SKM-1 treated with dmso at 0.1 percent for 144 hours (cell line): ENCODE data around the gene B4GALNT1.

Experiments
- DNase-seq: peaks from one replicate; lab custom pipeline; 2025; ENCODE audit not compliant: unreplicated experiment; lab: John Stamatoyannopoulos, UW

B4GALNT1 gene

DNA sequence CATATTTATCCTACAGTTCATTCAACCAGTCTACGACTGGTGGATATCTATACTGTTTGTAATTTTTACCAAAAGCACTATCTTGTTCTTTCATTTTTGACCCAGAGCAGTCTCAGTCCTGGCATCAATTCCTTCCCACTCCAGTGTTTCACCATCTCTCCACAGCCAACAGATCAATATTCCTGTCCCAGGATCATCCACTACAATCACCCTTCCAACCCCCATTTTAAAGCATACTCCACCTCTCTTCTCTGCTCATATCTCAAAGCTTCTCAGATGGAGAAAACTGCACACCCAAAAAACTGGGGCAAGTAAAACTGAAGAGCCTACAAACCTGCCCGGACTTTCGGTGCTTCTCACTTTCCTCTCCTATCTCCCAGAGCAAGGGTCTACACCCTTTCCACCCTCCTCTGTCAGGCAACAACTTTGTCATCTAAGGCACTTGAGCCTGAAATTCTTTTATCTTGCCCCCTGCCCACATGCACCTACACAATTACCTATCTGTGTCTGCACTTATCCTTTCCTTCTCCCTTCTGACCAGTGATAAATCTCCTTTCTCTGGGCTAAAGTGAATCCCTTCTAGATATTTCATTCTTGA is 46.1 kb downstream of the B4GALNT1 start:
- DNase-seq, result no peak

DNA sequence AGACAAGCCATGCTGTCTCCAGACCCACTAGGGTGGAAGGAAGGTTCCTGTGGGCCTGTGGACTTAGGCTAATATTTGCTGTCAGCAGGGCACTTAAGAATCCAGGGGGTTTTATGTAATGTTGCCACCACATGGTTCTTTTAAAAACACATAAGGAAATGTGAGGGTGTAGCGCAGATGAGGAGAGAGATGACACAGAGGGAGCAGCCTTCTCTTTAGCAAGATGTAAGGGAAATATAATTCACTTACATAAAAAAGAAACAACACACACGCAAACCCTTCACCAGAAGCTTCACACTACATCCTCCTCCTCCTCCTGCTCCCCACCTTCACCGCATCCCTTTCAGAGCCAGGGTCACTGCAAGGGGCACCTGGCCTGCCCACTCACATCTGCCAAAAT is 46.9 kb downstream of the B4GALNT1 start:
- DNase-seq, result no peak

DNA sequence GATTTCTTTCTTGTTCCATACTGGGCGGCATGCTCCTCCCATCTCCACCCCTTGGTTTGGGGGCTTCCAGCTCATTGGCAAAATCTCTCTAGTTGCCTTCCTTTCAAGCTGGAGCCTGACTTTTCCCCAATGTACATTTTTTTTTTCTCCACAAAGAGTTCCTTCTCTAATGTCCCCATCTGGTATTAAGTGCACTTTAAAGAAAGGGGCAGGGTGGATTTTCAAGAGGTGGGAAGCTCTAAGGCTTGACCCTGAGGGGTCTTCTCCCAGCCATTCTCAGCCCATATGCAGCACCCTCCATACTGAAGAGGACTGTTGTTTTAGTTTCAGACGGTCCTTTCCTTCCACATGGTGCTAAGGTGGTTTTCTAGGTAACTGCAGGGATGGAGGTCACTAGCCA is 47.8 kb downstream of the B4GALNT1 start:
- DNase-seq, result no peak

DNA sequence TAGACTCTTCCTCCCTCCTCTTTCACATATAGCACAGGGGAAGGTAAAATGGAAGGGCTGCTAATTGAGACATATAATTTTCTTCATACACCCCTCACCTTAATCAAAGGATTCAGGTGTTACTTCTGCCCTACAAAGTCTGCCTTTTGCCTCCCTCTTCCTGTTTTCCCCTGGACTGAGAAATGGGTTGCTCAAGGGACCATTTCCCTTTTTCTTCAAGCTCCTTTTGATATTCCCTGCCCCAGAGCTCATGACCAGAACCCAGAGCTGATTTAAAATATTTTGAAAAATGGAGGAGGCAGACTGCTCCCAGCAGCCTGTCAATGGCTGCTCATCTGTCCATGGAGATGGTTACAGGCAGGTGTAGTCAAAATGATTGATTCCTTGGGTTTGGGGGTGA is 48.3 kb downstream of the B4GALNT1 start:
- DNase-seq, result peak; percentile 23

DNA sequence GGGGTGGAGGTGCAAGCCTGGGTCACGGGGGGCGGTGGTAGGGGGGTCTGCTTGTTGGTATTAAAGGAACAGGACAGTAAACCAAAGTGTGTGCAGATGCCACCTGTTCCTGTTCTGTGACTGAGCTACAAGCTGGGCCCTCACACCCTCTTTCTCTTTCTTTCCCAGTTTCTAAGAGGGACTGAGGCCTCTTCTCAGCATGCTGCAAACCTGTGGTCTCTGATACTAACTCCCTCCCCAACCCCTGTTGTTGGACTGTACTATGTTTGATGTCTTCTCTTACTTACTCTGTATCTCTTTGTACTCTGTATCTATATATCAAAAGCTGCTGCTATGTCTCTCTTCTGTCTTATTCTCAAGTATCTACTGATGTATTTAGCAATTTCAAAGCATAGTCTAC is 49.0 kb downstream of the B4GALNT1 start:
- no peak for DNase-seq

DNA sequence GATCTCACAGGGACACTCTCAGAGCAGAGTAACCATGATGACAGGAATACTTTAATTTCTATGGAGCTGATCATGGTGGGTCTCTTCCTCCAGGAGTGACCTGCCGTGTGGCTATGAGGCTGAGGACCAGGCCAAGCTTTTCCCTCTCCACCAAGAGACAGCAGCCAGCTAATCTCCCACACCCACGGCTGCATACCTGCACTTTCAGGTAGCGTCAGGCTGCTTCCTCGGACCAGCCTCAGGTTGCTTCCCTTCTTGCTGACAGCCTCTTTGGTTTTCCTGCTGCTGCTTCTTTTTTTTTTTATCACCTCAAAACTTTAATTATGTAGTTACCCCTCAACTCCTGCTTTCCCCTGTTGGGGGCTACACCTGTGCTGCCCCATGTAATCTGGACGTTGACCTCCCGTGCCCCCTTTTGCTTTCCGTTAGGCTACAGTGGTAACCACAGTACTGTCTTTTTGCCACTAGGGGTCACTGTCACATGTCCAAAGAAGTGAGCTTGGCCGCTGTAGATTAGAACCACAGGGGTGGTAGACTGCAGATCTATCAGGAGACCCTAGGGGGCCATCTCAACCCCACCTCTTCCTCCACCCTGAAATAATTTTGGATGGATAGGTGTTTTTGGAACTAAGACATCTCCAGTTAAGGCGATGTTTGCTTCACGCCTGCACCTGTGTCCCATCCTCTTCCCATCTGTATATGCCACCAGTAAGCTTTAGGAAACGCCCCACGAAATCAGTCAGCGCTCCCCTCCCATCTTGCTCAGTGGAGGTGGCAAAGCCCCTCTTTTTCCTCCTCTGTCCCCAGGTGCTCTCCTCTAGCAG is 49.8 kb downstream of the B4GALNT1 start:
- peak; percentile 39 for DNase-seq

DNA sequence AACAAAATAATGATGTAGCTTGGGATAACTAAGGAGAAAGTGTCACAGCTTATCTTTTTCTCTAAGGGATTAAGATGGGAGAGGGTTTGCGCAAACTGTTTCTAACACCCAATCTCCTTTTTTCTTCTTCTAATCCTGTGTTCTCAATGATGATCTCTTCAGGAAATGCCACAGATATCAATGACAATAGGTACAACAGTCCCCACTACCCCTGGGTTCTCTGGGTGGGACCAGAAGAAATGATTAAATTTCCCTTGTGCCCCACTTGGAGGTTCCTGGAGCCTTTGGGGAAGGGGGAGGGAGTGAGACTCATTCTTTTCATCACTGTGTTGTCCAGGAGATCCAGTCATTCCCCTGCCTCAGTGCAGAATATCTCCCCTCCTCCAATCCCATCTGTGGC is 50.6 kb downstream of the B4GALNT1 start:
- no peak for DNase-seq

DNA sequence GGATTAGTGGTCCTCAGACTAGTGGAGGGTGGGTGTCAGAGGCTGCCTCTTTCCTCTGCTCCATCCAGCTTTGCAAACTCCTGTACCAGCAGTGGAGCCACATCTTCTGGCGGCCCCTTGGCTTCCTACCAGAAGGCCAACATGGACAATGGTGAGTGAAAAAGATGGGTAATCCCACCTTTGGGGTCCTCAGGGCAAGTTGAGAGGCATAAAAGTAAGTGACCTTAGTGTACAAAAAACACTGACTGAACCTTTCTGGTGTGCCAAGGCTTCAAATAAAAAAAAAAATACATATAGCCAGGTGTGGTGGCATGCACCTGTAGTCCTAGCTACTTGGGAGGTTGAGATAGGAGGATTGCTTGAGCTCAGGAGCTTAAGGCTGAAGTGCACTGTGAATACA is 51.2 kb downstream of the B4GALNT1 start:
- DNase-seq, result no peak

DNA sequence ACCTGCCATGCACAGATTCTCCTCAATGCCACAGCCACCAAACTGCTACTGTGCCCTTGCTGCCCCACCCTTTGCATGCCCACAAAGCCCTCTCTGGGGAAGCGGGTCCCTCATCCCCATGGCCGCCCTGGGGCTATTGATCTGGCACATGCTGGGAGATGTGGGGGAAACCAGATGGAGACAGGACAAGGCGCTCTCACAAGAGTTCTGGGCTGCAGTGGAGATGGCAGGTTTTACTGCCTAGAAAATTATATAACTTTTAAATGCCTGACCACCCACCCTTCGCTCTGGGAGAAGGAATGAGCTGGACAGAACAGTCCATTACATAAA is 52.6 kb downstream of the B4GALNT1 start:
- DNase-seq, result no peak

DNA sequence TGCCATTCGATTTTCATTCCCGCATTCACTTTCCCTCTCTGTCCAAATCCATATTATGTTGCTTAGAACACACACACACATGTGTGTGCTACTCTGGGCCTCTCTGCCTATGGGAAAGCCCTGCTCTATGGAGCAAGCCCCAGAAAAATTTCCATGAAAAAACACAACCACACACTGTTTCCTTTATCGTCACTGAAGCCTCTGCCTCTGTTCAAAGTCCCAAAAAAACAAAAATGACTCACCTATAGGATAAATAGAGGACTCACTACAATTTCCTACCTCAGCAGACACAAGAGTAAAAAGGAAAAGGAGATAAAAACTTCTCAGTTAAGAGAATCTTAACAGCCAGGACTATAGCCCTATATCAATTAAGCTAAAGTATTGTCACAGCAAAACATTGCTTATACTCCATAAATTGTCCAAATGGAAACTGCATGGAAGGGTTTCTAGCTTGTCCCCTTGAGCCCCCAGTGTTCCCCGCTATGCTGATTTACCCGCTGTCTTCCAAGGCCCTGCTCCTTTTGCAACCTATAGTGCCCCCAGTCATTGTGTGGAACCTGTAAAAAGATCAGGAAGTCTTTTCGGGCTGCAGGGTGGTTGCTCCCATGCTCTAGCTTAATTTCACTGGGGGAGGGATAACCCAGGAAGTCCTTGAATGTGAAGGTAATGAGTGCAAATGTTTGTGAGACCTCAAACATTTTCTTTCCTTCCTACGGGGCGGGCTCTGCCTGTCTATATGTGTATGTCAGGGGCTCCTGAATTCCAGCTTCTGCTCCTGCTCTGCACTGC is 53.1 kb downstream of the B4GALNT1 start:
- DNase-seq, result no peak

DNA sequence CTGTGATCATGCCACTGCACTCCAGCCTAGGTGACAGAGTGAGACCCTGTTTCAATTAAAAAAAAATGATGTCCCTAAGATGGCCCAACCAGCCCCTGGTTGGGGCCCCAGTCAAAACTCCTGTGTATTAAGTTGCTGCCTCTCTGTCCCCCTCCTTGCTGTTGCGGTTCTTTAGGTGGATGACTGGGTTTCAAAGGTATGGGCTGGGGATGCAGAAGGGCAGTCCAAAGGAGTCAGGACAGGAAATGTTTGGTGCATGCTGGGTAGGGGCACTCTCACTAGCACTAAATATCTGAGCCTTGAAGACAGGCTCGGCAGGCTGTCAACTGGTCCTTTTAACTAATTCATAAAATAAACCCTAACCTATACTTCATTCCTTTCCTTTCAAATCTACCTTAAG is 54.0 kb downstream of the B4GALNT1 start:
- DNase-seq, result no peak

DNA sequence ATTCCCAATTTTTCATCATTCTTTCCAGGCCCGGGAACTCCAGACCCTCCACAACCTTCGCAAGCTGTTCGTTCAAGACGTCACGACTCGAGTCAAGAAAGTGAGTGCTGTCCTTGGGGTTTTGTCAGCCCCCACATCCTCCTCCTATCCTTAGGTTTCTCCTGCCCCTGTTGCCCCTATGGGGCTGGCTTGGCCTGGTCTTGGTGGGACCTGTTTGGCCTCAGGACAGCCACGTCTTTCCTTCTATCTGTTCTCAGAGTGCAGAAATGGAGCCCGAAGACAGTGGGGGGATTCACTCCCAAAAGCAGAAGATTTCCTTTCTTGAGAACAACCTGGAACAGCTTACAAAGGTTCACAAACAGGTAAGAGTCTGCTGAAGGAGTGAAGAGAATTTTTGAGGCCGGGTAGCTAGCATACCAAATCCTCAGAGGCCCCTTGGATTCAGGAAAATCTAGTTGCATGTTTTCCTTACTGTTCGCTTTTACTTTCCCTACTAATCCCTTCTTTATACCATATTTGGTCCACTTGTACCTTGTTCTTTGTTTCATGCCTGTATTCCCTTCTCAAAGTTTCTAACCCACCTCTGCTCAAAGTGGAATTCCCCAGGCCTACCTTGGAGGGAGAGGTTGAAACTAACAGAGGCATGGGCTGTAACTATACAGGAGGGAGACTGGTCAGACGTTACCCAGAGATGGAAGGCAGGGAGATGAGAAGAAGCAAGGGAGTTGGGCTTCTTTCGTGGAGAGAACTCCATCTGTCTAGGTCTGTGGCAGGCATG is 54.8 kb downstream of the B4GALNT1 start:
- DNase-seq, result no peak

DNA sequence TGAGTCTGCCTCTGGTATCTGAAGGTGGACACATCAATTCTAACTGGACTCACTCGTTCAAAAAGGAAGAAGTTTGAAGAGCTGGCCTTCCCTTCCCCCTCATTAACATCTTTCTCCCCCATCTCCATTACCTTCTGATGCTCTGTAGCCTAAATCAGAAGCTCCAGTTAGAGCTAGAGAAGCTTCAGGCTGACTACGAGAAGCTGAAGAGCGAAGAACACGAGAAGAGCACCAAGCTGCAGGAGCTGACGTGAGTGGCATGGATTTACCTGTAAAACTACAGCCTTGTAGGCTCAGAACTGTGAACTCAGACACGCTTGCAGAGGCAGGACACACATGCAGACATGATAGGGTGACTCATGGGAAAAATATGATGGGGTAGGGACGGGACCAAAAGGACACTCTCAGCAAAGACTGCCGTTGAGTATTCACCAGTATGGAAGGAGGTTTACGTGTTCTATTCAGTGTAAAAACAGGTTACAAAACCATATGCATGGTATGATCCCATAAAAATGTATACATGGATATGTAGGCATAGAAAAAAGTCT is 56.3 kb downstream of the B4GALNT1 start:
- DNase-seq, result no peak
